Suprapubic skin (tissue), 4 donors: ENCODE data around the gene KEL. TPM values are rescaled to one million over a fixed set of nuclear protein-coding genes. Genes with fewer than 3 reads are reported as not detected.
A peak's percentile ranks its signal among the peaks of the same experiment; 100 is the strongest.

Source experiments
- DNase-seq, 2 donors: peaks; one replicate each; pipeline ENCODE4 v3.0.0-alpha.2; 2019; ENCODE audit warnings: low spot score in 2 of 2
- H3K27ac ChIP-seq: fragments of 200-600 bp; sonication (generic); one replicate; pipeline ENCODE4 v1.5.1; 2019
- H3K27me3 ChIP-seq: fragments of 200-600 bp; sonication (generic); one replicate; pipeline ENCODE4 v1.5.1; 2019
- H3K36me3 ChIP-seq: fragments of 200-600 bp; sonication (generic); one replicate; pipeline ENCODE4 v1.5.1; 2019
- H3K4me1 ChIP-seq: fragments of 200-600 bp; sonication (generic); one replicate; pipeline ENCODE4 v1.5.1; 2019
- H3K4me3 ChIP-seq: fragments of 200-600 bp; sonication (generic); one replicate; pipeline ENCODE4 v1.5.1; 2019; ENCODE audit warnings: mild to moderate bottlenecking
- H3K9me3 ChIP-seq: fragments of 200-600 bp; sonication (generic); one replicate; pipeline ENCODE4 v1.5.1; 2019
- CTCF ChIP-seq, 2 donors: fragments of 200-600 bp in 1 of 2; fragments of 450-650 bp in 1 of 2; sonication (generic) in 1 of 2; IDR thresholded peaks; one replicate each; pipeline ENCODE4 v1.5.1; 2016 to 2019; ENCODE audit warnings: antibody characterized with exemption in 2 of 2, mild to moderate bottlenecking in 1 of 2, moderate library complexity in 1 of 2
- EP300 ChIP-seq: sonication (generic); formaldehyde crosslinking; IDR thresholded peaks from one replicate; pipeline ENCODE4 v1.6.1; 2017; ENCODE audit warnings: antibody characterized with exemption
- POLR2A ChIP-seq, 2 donors: fragments of 450-650 bp; IDR thresholded peaks; one replicate each; pipeline ENCODE4 v1.6.1; 2017; ENCODE audit warnings: antibody characterized with exemption in 2 of 2, mild to moderate bottlenecking in 2 of 2, moderate library complexity in 2 of 2
- POLR2AphosphoS5 ChIP-seq, 3 donors: sonication (generic); formaldehyde crosslinking; IDR thresholded peaks; one replicate each; pipeline ENCODE4 v1.6.1; 2017; ENCODE audit warnings: antibody characterized with exemption in 3 of 3
- WGBS: methylation state at CpG from one replicate; pipeline ENCODE4 v1.1.5; 2018; 5-methylcytosine and 5-hydroxymethylcytosine counted together
- total RNA-seq, 4 donors: library from RNA; depleted of rRNA; stranded (reverse); fragments of >200 nt; gene quantifications; one replicate each; pipeline ENCODE4 v1.1.0, GENCODE V29; 2016

Gene KEL
- total RNA-seq, 4 donors from 2014 or later: 0.32 TPM; not detected in 3

- Histone ChIP-seq H3K36me3 (no peaks in the 10 kb centered on the region), H3K4me3 (peak overlapping the region; percentile 27), H3K27ac (no peak overlapping the region), H3K9me3 (no peaks in the 10 kb centered on the region), H3K4me1 (peaks cover 12% of the 10 kb centered on the region), H3K27me3 (no peaks in the 10 kb centered on the region)
- no peak for TF ChIP-seq POLR2A (IDR thresholded peaks at IDR 0.05)
- TF ChIP-seq POLR2AphosphoS5 (IDR thresholded peaks at IDR 0.05): no peak
- TF ChIP-seq EP300: no peak
- TF ChIP-seq CTCF (IDR thresholded peaks at IDR 0.05): no peak
- WGBS: 75% methylated on average over 5 of the region's 5 CpGs
- DNase-seq: no peak
Measured at GRCh38 chr7:143002898-143003297, 40.7 kb upstream of the KEL start.

GRCh38 chr7:143002106-143002505 is 39.9 kb upstream of the KEL start:
- H3K4me1 ChIP-seq: peaks cover 12% of the 10 kb centered on the region
- H3K36me3 ChIP-seq: no peaks in the 10 kb centered on the region
- H3K4me3 ChIP-seq: no peak overlapping the region
- 49% methylated on average over 3 of the region's 3 CpGs for WGBS
- H3K9me3 ChIP-seq: no peaks in the 10 kb centered on the region
- TF ChIP-seq POLR2A (IDR thresholded peaks at IDR 0.05) (no peak), EP300 (no peak), POLR2AphosphoS5 (IDR thresholded peaks at IDR 0.05) (no peak), CTCF (IDR thresholded peaks at IDR 0.05) (no peak)
- H3K27me3 ChIP-seq: no peaks in the 10 kb centered on the region
- no peak overlapping the region for H3K27ac ChIP-seq
- no peak for DNase-seq

- TF ChIP-seq POLR2A (IDR thresholded peaks at IDR 0.05): no peak
- no peak for TF ChIP-seq EP300
- TF ChIP-seq POLR2AphosphoS5 (IDR thresholded peaks at IDR 0.05): no peak
- TF ChIP-seq CTCF (IDR thresholded peaks at IDR 0.05): no peak
- Histone ChIP-seq H3K4me1 (peaks cover 12% of the 10 kb centered on the region), H3K4me3 (no peak overlapping the region), H3K27me3 (no peaks in the 10 kb centered on the region), H3K9me3 (no peaks in the 10 kb centered on the region), H3K36me3 (no peaks in the 10 kb centered on the region), H3K27ac (no peak overlapping the region)
- no peak for DNase-seq
- 93% methylated on average over 2 of the region's 2 CpGs for WGBS
Measured at GRCh38 chr7:143000648-143001047, 38.5 kb upstream of the KEL start.

GRCh38 chr7:142999793-143000192 is 37.6 kb upstream of the KEL start:
- TF ChIP-seq POLR2AphosphoS5 (IDR thresholded peaks at IDR 0.05) (no peak), CTCF (IDR thresholded peaks at IDR 0.05) (no peak)
- peaks cover 12% of the 10 kb centered on the region for H3K4me1 ChIP-seq
- no peak overlapping the region for H3K27ac ChIP-seq
- H3K9me3 ChIP-seq: no peaks in the 10 kb centered on the region
- no peaks in the 10 kb centered on the region for H3K27me3 ChIP-seq
- no peak overlapping the region for H3K4me3 ChIP-seq
- H3K36me3 ChIP-seq: no peaks in the 10 kb centered on the region
- DNase-seq: no peak

GRCh38 chr7:142998966-142999365 is 36.8 kb upstream of the KEL start:
- no peak for TF ChIP-seq POLR2AphosphoS5 (IDR thresholded peaks at IDR 0.05)
- TF ChIP-seq EP300: no peak
- TF ChIP-seq POLR2A (IDR thresholded peaks at IDR 0.05): no peak
- no peaks in the 10 kb centered on the region for H3K36me3 ChIP-seq
- H3K27me3 ChIP-seq: no peaks in the 10 kb centered on the region
- no peak overlapping the region for H3K4me3 ChIP-seq
- no peak for DNase-seq
- WGBS: 87% methylated on average over 6 of the region's 6 CpGs
- no peak overlapping the region for H3K27ac ChIP-seq
- H3K4me1 ChIP-seq: peaks cover 12% of the 10 kb centered on the region
- no peaks in the 10 kb centered on the region for H3K9me3 ChIP-seq

GRCh38 chr7:142997456-142997989 is 35.4 kb upstream of the KEL start:
- TF ChIP-seq POLR2A (IDR thresholded peaks at IDR 0.05) (no peak), CTCF (IDR thresholded peaks at IDR 0.05) (no peak), POLR2AphosphoS5 (IDR thresholded peaks at IDR 0.05) (no peak), EP300 (no peak)
- H3K27ac ChIP-seq: no peak overlapping the region
- H3K36me3 ChIP-seq: no peaks in the 10 kb centered on the region
- no peaks in the 10 kb centered on the region for H3K9me3 ChIP-seq
- no peak overlapping the region for H3K4me3 ChIP-seq
- H3K4me1 ChIP-seq: no peaks in the 10 kb centered on the region
- no peaks in the 10 kb centered on the region for H3K27me3 ChIP-seq
- 68% methylated on average over 4 of the region's 4 CpGs for WGBS
- DNase-seq: no peak
